ENCODE results near the gene TEX13A. TPM values are rescaled to one million over a fixed set of nuclear protein-coding genes. Genes with fewer than 3 reads are reported as not detected.

Gene TEX13A
- total and polyA plus RNA-seq, 2 experiments from 2014 or later = 0.14 TPM; not detected in 1

DNA sequence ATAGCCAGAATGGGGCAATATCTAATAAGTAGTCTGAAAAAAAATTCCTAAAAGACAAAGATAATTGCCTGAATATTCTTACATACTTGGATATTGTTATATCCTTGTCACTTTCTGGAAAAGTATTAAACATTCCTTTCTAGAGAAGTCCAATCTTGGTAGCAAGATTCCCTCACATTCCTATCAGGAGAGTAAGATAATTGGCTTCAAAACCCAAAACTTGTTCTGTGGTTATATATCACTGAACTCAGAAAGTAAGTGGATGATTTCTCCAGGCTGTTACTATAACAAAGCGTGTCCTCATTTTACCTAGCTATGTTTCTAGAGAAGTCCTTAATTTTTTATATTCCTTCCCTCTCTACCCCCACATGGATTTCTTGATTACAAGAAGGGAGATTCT is 46.0 kb upstream of the TEX13A start:
- no peaks in the 10 kb centered on the region for H3K9me3 Mint-ChIP-seq

GRCh38 chrX:105265093-105265492 is 44.6 kb upstream of the TEX13A start:
- H3K4me3 Mint-ChIP-seq = no peak overlapping the region
- no peak for TF ChIP-seq CTCF (conservative IDR thresholded peaks at IDR 0.05; ENCODE audit: low read depth in 2 of 2)

More for the DNA sequence above, 46.0 kb upstream of the TEX13A start:
- ATAC-seq = no peak
- no peak overlapping the region for H3K4me3 Mint-ChIP-seq
- H3K9me2 ChIP-seq (ENCODE audit: insufficient read depth) = no peaks in the 10 kb centered on the region
- H2AFZ ChIP-seq = no peak overlapping the region
- H3K27ac Mint-ChIP-seq = no peak overlapping the region
- H3K36me3 ChIP-seq (ENCODE audit: insufficient read depth) = no peaks in the 10 kb centered on the region
- no peaks in the 10 kb centered on the region; the same call in 2 of the 3 replicates for H3K36me3 Mint-ChIP-seq (ENCODE audit: low read depth)
- H3K4me1 Mint-ChIP-seq = peaks cover 2% of the 10 kb centered on the region; the same call in 1 of the 3 replicates
- H3K27ac ChIP-seq (ENCODE audit: low read depth) = no peak overlapping the region
- no peaks in the 10 kb centered on the region for H4K20me1 ChIP-seq (replicated peaks; ENCODE audit: insufficient read depth)
- no peak for TF ChIP-seq STAT1 (IDR thresholded peaks at IDR 0.05; ENCODE audit: unreplicated experiment)
- TF ChIP-seq EZH2phosphoT487 (IDR thresholded peaks at IDR 0.05; ENCODE audit: unreplicated experiment) = no peak
- no peak for TF ChIP-seq JUNB (IDR thresholded peaks at IDR 0.05; ENCODE audit: unreplicated experiment)
- no peak for TF ChIP-seq ZNF114 (CRISPR knock-in tag; IDR thresholded peaks at IDR 0.05)
- no peak for TF ChIP-seq EZH2 (IDR thresholded peaks at IDR 0.05; ENCODE audit: low read depth, unreplicated experiment)
- TF ChIP-seq REST (IDR thresholded peaks at IDR 0.05; ENCODE audit: unreplicated experiment) = no peak
- TF ChIP-seq, protein P1, sequence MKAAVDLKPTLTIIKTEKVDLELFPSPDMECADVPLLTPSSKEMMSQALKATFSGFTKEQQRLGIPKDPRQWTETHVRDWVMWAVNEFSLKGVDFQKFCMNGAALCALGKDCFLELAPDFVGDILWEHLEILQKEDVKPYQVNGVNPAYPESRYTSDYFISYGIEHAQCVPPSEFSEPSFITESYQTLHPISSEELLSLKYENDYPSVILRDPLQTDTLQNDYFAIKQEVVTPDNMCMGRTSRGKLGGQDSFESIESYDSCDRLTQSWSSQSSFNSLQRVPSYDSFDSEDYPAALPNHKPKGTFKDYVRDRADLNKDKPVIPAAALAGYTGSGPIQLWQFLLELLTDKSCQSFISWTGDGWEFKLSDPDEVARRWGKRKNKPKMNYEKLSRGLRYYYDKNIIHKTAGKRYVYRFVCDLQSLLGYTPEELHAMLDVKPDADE (IDR thresholded peaks at IDR 0.05) = no peak
- H3K4me2 ChIP-seq = no peak overlapping the region
- DNase-seq (ENCODE audit: low spot score) = no peak
- H3K4me3 ChIP-seq = no peak overlapping the region
- H3K4me1 ChIP-seq (ENCODE audit: insufficient read depth) = no peaks in the 10 kb centered on the region
- no peaks in the 10 kb centered on the region for H3K79me2 ChIP-seq (replicated peaks; ENCODE audit: insufficient read depth)
- H3K27me3 Mint-ChIP-seq (ENCODE audit: insufficient read depth, low read depth, poor library complexity) = no peaks in the 10 kb centered on the region
- no peaks in the 10 kb centered on the region for H3F3A ChIP-seq (replicated peaks; ENCODE audit: low read depth)
- no peaks in the 10 kb centered on the region for H3K27me3 ChIP-seq (ENCODE audit: insufficient read depth)

More at GRCh38 chrX:105265093-105265492, 44.6 kb upstream of the TEX13A start:
- Histone ChIP-seq H2AFZ (no peak overlapping the region), H3K9me2 (ENCODE audit: insufficient read depth) (no peaks in the 10 kb centered on the region), H3K4me3 (no peak overlapping the region), H3F3A (replicated peaks; ENCODE audit: low read depth) (no peaks in the 10 kb centered on the region), H4K20me1 (replicated peaks; ENCODE audit: insufficient read depth) (no peaks in the 10 kb centered on the region), H3K27me3 (ENCODE audit: insufficient read depth) (no peaks in the 10 kb centered on the region), H3K79me2 (replicated peaks; ENCODE audit: insufficient read depth) (no peaks in the 10 kb centered on the region), H3K36me3 (ENCODE audit: insufficient read depth) (no peaks in the 10 kb centered on the region), H3K4me2 (no peak overlapping the region), H3K4me1 (ENCODE audit: insufficient read depth) (no peaks in the 10 kb centered on the region), H3K27ac (ENCODE audit: low read depth) (no peak overlapping the region)
- H3K4me1 Mint-ChIP-seq = peaks cover 2% of the 10 kb centered on the region; the same call in 2 of the 3 replicates
- H3K36me3 Mint-ChIP-seq (ENCODE audit: low read depth) = peaks cover 3% of the 10 kb centered on the region; the same call in 1 of the 3 replicates
- H3K27me3 Mint-ChIP-seq (ENCODE audit: insufficient read depth, low read depth, poor library complexity) = no peaks in the 10 kb centered on the region
- H3K9me3 Mint-ChIP-seq = 0 out of 3 replicates have a peak, but pooled peaks cover 3% of the 10 kb centered on the region
- no peak for ATAC-seq
- no peak overlapping the region for H3K27ac Mint-ChIP-seq
- DNase-seq (ENCODE audit: low spot score) = no peak
